HG02571 (cell line): ENCODE data around the gene TBC1D5.
"Not testable (repeated sequence)": the region's sequence is repeated elsewhere in the genome, so short reads cannot be mapped to it uniquely, and the experiment has no call there.

ENCODE experiments used
- ATAC-seq: cut with Tn5 transposase; IDR thresholded peaks from one replicate; pipeline ENCODE4 v1.9.1; 2021; ENCODE audit warnings: mild to moderate bottlenecking, moderate library complexity; ENCODE audit not compliant: unreplicated experiment

TBC1D5 gene

DNA sequence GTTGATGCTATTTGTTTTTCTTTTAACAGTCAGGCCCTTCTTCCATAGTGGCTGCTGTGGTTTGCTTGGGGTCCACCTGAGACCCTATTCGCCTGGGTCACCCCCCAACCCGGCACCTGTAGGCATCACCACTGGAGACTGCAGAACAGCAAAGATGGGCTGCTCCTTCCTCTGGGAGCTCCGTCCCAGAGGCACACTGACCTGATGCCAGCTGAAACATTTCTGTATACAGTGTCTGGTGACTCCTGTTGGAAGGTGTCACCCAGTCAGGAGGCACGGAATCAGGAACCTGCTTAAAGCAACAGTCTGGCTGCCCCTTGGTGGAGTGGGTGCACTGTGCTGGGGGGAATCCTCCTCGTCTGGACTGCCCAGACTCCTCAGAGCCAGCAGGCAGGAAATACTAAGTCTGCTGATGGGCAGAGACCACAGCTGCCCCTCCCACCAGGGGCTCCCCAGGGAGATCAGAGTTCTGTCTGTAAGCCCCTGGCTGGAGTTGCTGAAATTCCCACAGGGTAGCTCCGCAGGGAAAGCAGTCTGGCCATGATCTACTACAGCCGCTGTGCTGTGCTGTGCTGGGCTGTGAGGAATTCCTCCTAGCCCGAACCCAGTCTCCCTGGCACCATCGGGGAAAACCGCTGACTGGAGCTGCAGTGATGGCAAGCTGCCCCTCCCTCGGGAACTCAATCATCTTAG, 248.2 kb downstream of the TBC1D5 start:
- ATAC-seq, result no peak

DNA sequence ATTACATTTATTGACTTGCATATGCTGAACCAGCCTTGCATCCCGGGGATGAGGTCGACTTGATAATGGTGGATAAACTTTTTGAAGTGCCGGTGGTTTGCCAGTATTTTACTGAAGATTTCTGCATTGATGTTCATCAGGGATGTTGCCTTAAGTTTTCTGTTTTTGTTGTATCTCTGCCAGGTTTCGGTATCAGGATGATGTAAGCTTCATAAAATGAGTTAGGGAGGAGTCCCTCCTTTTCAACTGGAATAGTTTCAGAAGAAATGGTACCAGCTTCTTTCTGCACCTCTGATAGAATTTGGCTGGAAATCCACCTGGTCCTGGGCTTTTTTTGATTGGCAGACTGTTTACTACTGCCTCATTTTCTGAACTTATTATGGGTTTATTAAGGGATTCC, 250.8 kb downstream of the TBC1D5 start:
- ATAC-seq, result no peak

DNA sequence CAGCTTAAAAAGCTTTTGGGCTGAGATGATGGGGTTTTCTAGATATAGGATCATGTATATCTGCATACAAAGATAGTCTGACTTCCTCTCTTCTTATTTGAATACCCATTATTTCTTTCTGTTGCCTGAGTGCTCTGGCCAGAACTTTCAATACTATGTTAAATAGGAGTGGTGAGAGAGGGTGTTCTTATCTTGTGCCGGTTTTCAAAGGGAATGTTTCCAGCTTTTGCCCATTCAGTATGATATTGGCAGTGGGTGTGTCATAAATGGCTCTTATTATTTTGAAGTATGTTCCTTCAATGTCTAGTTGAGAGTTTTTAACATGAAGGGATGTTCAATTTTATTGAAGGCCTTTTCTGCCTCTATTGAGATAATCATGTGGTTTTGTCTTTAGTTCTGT, 251.2 kb downstream of the TBC1D5 start:
- not testable (repeated sequence) for ATAC-seq

DNA sequence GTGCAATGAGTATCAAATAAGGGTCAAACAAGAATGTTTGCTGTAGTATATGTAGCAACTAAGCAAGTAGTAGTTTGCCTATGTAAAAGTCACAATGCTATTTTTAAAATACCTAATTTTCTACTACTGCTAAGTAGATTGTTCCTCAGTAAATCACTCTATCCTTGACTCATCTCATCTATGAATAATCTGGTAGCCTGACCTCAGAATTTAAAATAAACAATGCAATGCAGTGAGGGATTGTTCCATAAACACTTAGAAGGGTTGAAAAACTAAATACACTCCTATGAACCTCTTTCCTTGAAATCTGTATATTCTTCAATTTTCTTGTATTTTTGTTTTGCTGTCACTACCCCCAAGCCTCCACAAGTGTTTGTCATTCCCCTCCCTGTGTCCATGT, 253.3 kb downstream of the TBC1D5 start:
- no peak for ATAC-seq

DNA sequence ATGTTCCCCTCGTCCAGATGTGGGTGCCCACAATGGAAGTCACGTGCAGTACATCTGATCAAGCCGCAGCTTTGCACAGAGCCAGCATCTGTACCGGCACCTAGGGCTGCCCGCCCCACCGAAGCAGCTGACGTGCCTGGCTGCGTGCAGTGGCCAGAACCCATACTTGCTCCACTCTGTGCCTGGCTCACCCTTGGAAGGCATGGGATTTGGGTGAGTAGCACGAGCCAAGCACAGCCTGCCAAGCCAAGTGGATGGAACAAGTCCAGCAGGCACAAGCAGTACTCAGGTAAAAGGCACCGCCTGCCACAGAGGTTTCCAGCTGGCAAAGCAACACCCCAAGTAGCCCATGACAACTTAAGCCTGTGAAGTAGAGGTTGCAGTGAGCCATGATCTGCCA, 261.3 kb downstream of the TBC1D5 start:
- no peak for ATAC-seq

DNA sequence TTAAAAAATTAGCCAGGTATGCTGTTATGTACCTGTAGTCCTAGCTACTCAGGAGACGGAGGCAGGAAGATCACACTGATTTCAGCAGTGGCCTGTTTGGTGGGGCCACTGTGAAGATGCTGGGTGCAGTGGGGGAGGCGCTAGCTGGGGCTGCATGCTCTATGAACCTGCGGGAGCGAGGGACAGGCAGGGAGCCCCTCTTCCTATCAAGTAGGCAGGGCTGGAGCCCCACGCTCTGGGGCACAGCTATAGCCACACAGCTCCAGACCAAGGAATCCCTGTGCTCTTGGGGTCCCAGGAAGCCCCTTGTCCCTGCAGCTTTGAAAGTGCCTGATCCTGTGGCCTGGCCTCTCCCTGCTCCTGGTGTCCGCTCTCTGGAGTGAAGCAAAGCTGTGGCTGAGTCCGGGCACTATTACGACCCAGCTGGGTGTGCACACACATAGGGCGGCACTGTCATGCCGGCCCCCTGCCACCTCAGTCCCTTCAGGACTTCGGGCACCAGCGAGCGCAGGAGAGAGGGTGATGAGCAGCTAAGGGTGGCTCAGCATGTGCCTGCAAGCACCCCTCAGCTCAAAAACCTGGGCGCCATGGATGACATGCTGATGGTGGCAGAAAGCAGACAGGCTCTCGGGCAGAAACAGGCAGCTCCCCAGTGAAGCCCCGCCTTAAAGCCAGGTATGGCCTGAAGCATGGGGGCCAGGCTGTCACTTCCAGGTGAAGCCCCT, 262.6 kb downstream of the TBC1D5 start:
- ATAC-seq, result no peak

DNA sequence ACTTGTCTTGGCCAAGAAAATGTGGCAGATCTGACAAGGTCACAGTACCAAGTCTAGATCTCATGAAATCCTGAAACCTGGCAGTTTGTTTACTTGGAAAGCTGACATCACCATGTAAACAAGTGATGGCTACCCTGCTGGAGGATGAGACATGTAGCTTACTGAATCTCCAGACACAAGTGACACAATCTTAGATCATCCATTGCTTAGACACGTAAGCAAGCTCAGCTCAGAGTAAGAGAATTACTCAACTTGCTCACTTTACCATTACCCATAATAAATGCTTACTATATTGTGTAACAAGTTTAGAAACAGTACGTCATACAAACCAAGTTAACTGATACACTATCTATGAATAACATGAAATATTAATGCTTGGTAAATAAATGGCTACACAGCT, 263.8 kb downstream of the TBC1D5 start:
- ATAC-seq, result no peak

DNA sequence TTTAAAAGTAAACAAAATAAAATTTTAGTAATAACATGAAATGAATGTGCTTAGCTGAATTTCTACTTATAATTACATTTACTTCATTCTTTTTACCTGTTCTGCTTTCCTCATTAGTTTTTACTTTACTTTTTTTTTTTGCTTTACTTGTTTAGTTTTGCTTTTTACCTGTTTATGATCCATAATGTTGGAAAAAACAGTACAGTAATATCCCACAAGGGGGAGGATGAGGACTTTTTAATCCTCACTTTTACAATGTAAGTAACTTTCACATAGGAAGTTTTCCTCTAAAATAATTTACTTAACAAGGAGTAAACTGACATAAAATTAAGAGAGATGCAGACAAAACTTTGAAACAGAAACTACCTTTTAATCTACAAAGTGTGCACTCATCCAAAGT, 268.7 kb downstream of the TBC1D5 start:
- no peak for ATAC-seq

DNA sequence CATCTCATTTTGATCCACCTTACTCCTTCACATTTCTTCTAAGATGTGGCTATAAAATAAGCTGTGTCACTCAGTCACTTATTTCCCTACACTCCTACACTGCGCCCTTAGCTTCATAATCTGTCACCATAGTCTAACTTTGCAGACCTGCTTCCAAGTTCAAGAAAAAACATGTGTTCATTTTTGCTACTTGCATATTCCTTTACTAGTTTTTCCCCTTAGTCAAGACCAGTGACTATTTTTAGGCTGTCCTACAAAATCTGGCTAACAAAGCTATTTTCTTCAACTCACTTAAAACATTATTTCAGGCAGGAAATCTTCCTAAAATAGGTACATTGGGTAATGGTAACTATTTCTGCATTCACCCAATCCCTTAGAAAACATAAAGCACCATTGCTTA, 272.5 kb downstream of the TBC1D5 start:
- no peak for ATAC-seq

DNA sequence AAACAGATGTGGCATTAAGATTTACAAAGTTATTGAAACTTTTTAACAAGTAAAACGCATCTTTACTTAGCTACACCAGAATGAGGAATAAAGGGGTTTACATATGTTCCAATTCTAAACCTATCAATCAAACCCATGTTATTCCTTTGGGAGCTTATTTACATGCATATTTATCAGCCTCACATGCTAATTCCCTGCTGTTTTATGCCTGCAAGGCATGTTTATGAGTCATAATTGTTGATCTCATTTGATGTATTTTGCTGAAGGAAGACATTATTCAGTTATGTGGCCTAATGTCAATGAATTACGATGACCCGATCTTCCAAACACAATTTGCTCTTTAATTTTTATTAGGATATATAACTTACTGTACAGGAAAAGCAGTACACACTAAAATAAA, 272.9 kb downstream of the TBC1D5 start:
- no peak for ATAC-seq

DNA sequence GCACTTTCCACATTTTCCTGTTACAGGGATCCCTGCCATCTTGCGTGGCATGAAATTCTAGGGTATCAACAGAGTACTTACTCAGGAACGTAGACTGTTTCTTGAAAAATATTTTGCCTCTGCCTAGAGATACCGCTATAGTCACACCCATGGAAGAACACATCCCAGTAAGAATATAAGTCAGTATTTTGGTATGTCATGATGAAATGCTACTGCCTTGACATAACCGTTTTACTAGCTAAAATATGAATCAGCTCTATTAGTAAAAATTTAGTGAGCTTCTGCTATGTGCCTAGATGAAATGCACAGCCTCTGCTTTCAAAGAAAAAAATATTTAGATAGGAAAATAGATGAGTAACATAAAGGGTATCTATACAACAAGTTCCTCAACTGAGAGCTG, 276.4 kb downstream of the TBC1D5 start:
- ATAC-seq, result no peak

DNA sequence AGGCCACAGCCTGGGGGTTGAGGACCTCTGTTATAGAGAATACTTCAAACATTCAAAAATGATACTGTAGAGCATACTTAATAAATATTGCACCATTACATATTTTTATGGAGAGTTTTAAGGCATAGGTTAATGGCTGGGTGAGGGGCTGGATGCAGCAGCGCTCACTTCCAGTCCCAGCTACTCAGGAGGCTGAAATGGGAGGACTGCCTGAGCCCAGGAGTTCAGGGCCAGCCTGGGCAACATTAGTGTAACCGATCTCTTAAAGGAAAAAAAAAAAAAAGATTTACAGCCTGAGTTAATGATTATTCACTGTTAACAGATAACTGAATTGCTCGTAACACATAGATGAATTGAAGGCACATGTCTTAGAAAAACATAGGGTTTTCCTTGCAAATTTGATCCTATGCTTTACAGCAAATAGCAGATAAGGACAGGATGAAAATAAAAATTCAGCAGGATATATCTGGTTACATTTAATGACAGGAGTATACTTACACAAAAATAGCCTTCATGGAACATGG, 282.9 kb downstream of the TBC1D5 start:
- ATAC-seq, result no peak

DNA sequence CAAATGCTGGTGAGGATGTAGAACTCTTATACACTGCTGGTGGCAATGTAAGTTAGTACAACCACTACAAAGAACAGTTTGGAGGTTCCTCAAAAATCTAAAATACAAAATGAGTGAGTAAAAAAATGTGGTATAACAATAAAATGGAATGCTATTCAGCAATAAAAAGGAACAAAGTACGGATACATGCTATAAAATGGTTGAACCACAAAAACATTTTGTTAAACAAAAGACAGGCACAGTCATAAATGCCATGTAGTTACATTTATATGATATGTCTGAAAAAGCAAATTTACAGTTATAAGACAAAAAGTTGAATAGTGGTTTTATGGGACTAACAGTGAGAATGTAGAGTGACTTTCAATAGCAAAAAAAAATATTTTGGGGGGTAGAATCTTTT, 285.8 kb downstream of the TBC1D5 start:
- no peak for ATAC-seq

DNA sequence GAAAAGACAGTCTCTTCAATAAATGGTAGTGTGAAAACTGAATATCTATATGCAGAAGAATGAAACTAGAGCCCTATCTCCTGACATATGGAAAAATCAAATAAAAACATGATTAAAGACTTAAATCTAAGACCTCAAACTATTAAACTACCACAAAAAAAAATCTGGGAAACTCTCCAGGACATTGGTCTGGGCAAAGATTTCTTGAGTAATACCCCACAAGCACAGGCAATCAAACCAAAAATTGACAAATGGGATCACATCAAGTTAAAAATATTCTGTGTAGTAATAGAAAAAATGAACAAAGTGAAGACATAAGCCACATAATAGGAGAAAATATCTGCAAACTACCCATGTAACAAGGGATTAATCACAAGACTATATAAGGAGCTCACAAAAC, 286.4 kb downstream of the TBC1D5 start:
- ATAC-seq, result no peak

DNA sequence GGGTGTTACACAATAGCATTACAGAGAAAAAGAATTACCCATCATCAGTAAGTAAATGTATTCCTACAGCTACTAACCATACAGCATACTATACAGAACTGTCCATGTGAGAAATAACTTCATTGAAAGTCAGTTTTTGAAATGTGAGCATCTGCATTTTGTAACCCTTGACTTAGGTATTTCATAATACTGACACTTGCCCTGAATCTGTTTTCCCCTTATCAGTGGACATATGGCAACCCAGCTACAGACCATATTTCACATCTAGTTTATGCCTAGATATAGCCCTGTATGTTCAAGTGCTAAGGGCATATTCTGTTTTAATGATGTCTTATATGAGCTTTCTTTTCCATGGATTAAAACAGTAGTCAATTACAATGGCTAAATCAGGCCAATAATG, 297.6 kb downstream of the TBC1D5 start:
- no peak for ATAC-seq

DNA sequence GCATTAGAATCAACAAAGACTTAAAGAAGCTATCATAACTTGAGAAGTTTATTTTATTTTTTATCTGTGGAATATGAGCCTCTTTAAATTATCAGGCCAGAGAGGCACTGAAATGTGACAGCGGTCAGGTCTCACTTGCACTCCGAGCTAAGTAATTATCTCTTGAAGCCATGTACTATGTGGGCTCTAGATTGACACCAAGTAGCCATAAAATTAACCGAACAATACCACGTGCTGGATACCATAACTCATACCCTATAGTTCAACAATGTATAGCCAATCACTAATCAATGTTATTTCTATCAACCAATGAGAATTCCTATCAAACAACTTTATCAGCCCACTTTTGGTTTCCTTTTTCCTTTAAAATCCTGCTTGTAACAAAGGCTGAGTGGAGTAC, 299.3 kb downstream of the TBC1D5 start:
- no peak for ATAC-seq

DNA sequence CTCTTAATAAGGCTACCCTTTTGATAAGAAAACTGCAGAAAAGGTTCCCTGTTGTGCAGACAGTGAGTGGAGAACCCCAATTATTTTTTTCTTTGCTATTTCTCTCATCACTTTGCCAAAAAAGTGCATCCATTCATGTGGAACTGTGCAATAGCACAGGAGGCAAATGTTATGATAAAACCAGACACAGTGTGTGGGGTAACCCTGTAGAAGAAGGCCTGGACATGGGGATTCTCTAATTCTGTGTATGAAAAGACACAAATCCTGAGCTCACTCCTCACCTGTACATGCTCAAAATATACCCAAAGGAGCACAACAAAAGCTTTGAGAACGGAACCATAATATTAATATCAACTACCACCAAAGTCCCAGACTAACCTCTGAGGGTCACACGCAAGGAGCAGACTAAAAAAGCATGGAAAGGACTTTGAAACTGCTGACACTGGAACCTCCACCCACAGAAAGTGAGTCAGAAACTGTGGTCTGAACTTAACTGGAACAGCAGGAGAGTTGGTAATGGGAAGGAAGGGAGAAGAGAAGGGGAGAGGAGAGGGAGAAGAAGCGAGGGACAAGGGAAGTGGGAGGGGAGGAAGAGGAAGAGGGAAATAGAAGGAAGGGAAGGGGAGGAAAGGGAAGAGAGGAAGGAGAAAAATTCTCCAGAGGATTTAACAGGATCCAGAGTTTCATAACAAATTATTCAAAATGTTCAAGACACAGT, 299.9 kb downstream of the TBC1D5 start:
- no peak for ATAC-seq

DNA sequence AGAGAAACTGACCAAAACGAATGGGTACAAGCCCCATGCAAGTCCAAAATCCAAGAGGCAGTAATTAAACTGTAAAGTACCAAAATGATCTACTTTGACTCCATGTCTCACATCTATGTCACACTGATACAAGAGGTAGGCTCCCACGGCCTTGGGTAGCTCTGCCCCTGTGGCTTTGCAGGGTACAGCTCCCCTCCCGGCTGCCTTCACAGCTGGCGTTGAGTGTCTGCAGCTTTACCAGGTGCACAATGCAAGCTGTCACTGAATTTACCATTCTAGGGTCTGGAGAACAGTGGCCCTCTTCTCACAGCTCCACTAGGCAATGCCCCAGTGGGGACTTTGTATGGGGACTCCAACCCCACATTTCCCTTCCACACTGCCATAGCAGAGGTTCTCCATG, 308.6 kb downstream of the TBC1D5 start:
- ATAC-seq, result no peak

DNA sequence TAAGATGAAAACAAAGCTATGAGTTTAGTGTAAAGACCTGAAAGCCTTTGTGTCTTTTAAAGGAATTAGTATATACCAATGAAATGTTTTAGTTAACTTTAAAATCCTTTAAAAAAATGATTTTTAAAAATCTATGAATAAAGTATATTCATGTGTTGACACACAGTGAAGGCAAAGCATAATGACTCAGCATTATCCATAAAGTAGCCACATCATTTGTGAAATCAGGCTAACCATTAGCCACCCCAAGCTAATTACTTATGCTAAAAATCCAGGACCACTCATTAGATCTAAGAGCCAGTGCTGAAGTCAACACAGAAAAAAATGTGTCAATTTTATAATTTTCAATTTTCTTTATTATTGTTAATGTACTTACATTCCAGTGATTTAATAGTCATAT, 310.2 kb downstream of the TBC1D5 start:
- no peak for ATAC-seq

DNA sequence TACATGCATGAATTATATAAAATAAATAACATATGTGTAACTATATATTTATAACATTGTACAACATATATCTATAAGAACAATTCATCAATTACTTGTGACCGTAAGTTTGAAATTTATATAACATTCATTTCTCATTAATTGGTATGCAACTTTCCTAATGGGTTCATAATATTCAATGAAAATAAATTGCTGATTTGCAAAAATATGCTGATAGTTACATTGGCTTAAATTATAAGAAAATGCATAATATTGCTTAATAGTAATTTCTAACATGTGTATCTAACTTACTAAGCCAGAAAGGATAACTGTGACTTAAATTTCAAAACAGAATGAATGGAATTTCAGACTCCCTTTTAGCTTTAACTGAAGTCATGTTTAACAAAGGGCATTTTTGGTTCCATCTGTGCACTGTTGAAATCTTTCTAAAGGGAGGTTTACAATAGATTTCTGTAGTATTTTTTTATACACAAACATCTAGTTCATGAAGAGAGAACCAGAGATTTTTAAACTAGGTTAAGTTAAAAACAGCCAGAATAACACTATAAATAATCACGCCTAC, 310.9 kb downstream of the TBC1D5 start:
- no peak for ATAC-seq

DNA sequence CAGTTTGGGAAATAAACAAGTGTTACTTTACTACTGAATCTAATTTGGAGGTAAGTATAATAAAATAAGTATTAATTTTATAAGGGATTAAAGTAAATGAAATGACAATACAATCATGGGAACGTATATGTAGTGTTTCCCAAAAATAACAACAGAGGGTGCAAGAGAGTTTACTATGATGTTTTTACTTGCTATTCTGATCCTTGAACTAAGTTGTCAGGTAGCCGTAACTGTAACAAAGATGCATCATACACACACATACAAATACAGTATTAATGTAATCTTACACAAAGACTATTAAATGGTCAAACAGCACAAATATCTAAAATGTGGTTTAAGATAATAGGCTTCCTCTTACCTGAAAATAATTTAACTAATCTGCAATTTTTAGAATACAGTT, 311.4 kb downstream of the TBC1D5 start:
- no peak for ATAC-seq

DNA sequence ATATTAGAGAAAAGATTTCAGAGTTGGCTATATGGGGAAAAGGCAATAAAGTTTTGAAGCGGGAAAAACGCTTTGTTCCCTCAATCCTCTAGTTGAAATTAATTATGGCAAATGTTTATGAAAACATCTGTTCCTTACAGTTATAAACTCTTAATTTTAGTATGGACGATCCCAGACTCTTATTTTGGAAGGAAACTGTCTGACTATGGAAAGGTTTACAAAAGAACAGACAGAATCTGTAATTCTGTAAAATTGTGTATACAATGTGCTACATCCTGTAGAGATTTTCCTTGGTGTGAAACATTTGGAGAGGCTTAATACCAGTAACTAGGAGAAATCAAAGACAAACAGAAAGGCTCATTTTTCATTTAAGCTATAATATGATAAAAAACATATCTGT, 311.8 kb downstream of the TBC1D5 start:
- no peak for ATAC-seq
